HG02870 (cell line): Measurements from ENCODE around the gene INPP5B.

Experiments
- ATAC-seq: cut with Tn5 transposase; IDR thresholded peaks from one replicate; pipeline ENCODE4 v1.9.1; 2021; ENCODE audit warnings: mild to moderate bottlenecking, moderate library complexity; ENCODE audit not compliant: unreplicated experiment

The INPP5B gene

DNA sequence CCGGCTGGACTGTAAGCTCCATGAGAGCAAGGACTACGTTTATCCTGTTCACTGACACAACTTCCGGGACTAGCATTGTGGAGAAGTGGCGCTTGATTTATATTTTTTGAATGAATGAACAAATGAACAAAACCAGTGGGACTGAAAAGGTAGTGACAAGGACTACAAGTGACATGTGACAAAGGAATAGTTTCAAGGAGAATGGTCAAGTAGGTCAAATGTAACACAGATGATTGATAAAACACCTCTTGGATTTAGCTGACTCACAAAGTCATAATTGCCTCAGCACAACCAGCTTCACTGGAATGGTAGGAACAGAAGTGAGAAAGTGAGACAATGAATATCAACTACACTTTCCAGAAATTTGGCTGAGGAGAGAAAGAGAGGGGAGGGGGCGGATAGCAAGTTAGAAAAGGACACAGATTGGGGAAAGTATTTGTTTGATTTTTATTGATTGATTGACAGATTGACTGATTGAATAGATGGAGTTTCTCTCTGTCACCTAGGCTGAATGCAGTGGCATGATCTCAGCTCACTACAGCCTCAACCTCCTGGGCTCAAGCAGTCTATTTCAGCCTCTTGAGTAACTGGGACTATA, 101.7 kb downstream of the INPP5B start:
- ATAC-seq: no peak

DNA sequence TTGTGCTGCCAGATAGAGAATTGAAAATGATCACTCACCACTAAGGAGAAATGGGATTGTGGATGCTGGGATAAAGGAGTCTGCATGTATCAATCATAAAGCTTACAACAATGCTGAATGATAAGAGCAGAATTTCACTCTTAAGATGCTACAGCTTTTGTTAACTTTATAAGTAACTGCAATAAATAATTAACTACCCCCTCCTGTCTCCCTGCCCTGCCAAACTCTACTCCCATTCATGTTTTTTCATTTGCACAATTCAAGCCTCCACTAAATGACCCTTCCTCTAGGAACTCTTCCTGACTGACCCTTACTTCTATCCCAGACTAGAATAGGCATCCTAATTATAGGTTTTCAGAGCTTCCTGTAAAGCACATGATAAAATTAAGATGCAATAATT, 102.3 kb downstream of the INPP5B start:
- no peak for ATAC-seq

DNA sequence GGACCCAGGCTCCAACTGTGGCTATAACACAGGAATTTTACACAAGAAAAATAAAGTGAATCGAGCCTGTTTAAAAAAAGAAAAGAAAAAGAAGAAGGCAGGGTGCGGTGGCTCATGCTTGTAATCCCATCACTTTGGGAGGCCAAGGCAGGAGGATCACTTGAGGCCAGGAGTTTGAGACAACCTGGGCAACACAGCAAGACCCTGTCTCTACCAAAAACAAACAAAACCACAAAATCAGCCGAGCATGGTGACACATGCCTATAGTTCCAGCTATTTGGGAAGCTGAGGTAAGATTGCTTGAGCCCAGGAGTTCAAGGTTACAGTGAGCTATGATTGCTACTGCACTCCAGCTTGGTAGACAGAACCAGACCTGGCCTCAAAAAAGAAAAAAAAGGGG, 105.2 kb downstream of the INPP5B start:
- ATAC-seq: no peak

DNA sequence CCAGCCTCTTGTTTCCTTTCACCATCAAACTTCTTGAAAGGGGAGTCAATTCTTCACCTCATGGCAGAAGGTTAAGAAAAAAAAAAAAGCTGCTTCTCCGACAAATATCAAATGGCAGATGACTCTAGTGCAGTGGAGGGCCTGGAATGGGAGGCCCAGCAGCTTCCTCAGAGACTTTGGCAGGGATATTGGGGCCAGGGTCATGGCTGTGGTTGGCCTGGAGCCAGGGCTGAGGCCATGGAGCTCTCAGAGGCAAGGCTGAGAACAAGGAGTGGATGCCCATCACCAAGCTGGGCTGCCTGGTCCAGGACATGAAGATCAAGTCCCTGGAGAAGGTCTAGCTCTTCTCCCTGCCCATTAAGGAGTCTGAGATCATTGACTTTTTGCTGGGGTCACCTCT, 106.1 kb downstream of the INPP5B start:
- ATAC-seq: no peak

DNA sequence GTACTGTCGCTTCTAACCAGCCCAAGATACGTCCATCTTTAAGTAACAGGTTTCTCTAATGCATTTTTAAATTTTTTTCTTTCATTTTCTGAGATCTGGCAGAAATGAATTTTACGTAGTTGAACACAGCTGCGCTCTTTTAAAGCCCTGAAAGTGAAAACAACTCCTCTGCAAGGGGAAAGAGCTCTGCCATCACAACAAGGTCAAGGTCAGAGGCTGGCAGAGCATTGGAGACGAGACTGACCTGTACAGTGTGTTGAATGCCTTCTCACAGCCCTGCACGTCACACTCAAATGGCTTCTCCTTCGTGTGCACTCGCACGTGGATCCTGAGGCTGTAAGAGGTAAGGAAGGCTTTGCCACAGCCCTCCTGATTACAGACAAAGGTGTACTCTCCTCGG, 107.2 kb downstream of the INPP5B start:
- no peak for ATAC-seq

DNA sequence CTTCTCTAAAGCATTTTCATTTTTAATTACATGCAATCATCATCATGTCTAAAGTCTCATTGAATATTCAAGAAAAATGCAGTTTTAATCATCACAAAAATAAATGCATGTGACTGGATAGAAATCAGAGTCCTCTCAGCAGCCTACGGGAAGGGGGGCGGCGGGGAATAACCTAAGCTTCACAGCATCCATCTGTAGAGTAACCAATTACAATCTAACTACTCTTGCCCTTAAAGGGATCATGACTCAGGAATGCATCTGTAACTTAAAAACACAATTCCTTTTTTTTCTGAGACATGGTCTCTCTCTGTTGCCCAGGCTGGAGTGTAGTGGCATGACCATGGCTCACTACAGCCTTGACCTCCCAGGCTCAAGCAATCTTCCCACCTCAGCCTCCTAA, 110.1 kb downstream of the INPP5B start:
- ATAC-seq: no peak

DNA sequence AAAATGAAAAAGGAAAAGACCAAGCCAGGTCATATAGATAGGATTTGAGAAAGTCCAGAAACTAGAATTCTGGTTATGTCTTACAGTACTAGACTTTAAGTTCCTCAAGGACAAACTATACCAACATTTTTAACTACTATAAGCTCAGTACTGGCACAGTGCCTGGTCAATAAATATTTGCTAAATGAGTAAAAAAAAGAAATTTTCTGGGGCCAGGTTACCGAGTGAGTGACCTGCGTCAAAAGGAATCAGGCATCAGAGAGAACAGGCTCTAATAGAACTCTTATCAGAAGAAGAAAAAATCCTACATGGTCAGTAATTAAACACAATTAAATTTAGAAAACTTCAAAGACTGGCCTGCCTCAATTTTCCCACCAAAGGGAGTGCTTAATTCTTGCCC, 115.0 kb downstream of the INPP5B start:
- no peak for ATAC-seq

DNA sequence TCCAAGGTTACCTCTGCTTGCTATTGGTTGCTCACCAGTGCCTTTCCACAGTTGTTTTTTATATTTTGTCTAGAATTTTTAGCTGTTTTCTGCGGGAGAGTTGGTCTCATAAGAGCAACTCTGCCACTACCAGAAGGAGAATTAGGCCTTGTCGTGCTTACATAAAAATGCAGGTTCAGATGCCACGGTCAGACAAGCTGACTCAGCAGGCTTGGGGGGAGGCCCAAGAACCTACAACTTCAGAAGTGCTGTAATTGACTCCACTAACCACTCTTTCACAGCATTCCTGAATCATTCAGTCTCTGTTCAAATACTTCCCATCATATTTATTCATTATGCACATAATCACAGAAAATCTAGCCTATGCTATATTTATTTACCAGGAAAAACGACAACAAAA, 115.7 kb downstream of the INPP5B start:
- ATAC-seq: no peak

DNA sequence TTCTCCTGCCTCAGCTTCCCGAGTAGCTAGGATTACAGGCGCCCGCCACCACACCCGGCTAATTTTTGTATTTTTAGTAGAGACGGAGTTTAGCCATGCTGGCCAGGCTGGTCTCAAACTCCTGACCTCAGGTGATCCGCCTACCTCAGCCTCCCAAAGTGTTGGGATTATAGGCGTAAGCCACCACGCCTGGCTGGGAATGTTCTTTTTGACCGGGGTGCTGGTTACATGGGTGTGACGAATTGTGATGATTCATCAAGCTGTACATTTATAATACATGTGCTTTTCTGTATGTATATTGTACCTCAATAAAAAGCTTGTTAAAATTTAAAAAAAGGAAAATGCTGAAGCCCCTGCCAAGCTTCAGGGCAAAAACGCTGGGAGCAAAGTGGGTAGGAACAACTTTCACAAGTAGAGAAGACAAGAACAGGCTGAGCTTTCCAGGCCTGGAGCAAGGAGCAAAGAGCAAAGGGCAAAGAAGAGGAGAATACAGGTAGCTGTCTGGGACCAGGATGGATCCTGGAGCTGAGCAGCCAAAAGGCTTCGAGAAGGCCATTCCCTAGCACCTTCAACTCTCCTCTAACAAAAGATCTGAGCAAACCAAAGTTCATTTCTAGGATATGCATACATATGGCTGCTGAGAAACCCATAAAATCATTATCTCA, 118.3 kb downstream of the INPP5B start:
- ATAC-seq: no peak

DNA sequence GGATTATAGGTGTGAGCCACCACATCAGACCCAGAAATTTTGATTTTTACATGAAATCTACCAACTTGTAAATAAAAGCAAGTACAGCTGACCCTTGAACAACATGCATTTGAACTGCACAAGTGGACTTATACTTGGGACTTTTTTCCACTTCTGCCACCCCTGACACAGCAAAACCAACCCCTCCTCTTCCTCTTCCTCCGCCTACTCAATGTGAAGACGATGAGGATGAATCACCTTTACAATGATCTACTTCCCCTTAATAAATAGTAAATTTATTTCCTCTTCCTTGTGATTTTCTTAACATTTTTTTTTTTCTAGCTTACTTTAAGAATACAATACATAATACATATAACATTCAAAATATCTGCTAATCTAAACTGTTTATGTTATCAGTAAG, 121.3 kb downstream of the INPP5B start:
- no peak for ATAC-seq

DNA sequence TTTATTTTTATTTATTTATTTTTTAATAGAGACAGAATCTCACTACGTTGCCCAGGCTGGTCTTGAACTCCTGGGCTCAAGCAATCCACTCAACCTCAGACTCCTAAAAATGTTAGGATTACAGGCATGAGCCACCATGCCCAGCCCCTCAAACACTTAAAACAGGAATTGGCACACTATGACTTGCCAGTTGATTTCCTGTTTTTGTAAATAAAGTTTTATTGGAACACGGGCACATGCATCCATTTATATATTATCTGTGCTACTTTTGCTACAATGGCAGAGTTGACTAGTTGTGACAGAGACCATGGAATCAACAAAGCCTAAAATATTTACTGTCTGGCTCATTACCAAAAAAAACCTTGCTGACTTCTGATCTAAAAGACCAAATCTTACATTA, 122.9 kb downstream of the INPP5B start:
- no peak for ATAC-seq

DNA sequence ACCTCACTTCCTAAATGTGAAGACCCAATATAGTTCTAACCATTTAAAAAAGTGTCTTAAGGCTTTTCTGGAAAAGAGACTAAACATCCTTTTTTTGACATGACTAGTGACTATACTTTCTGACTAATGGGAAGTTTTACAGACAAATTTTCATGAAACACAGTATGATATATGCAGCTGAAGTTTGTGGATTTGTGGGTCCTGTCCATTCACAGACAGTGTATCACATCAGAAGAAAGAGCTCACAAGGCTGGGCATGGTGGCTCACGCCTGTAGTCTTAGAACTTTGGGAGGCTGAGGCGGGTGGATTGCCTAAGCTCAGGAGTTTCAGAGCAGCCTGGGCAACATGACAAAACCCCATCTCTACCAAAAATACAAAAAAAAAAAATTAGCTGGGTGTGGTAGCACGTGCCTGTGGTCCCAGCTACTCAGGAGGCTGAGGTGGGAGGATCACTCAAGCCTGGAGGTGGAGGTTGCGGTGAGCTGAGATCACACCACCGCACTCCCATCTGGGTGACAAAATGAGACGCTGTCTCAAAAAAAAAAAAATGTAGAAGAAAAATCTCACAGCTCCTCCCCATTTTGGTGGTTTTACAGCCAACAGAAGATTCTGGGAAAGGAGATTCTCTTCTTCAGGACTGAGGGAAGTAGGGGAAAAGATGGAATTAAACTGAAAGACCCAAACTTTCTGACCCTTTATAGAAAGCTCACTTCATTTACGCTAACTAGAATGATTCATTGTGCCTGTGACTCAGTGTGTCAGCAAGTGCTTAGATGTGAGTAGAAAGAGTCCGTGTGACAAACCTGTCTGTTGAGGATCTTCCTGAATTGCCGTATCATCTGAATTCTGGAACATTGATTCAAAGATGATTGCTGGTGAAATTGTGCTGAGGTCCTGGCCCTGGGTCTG, 123.7 kb downstream of the INPP5B start:
- no peak for ATAC-seq

DNA sequence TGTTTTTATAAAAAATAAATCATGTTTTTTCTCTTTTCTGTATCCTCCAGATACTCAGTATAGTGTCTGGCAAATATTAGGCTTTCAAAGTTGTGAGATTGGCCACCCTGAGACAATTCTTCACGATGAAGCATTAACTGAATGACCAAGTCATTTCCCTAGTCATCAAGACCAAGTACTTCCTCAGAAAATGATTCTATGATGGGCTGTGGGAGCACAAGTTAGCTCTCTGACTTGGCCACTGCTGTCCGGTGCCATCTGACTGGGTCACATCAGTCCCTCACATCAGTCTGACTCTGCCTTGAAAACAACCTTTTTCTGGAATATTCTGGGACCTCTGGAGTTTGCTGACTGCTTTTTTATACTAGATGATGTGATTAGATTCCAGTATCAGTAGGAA, 125.4 kb downstream of the INPP5B start:
- no peak for ATAC-seq

DNA sequence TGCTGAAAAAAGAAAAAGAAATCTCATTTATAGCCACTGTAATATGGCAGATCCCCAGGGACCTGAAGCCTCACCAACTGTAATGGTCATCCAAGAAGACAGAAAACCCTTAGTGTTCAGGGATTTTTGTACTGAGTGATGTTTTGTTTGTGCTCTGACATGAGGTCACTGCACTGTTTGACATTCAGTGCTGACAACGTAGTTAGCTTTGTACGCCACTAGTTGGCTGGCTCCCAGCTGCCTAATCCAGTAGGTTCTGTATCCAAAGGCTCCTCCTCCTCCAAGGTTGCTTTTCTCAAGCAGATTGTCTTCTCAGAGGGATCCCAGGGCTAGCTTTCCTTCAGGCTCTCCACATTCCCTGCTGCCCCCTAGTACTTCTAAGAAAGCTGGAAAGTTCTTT, 129.4 kb downstream of the INPP5B start:
- ATAC-seq: no peak

DNA sequence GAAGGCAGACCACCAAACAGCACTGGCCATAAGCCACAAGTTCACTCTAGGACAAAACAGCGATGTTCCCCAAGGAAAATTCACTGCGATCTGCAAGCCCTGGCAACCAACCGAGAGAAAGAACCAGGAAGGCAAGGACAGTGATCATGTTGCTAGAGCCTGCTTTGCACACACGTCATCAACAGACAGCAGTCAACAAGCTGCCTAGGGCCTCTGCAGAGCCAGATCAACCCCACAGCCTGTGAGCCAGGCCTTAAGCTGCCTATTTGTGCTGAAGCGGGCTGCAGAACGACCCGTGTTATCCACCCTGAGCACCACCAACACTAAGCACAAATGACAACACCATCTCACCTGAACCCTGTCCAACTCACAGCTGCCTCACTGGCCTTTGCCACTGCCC, 132.6 kb downstream of the INPP5B start:
- no peak for ATAC-seq

DNA sequence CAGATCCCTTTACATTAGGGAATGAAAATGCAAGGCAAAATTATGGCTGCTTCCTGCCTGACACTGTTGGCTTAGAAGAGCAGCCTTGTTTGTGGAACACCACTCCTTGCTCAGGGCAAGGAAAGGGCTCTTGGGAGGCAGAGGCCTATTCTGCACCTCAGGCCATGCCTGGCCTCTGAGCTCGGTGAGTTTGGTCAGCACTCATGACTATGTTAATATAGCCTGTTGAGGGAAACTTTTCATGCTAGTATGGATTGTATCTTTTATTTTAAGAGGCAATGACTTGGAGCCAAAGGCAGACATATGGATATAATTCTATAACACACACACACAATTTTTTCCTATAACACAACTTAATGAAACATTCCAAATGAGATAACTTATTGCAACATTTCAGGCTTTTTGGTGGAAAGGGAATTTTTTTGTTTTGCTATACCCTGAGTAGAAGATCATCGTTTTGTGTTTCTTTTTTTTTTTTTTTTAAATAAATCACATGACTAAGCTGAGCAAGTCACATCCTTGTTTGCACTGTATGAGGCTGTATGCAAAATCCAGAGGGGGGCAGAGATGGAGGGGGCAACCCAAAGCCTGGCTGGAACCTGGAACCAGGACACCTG, 133.2 kb downstream of the INPP5B start:
- ATAC-seq: no peak

DNA sequence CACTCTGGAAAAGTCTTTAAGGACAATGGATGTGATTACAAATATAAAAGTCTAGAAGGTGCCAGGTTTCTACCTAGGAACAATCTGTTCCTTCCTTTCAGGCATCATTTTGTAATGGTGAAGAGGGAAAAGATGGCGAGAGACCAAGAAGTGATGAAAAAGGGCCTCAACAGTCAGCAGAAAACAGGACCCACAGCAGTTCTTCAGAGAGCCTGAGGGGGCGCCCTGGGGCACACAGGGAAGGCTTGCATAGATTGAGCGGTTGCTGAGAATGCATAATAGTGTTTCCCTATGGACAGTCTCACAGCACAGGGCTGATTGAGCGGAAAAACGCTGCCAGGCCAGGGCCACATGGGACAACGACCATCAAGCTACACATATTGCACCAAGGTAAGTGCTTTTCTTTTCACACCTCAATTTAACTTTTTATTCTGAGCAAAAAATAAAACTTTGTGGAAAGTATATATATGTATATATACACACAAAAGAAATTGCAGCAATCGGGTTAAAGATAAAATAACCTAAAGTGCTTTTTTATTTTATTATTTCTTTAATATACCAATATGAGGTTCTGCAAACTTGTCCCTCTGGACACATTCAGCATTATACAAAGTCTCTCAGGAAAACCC, 135.7 kb downstream of the INPP5B start:
- ATAC-seq: no peak
